ENCODE results near the gene KCNT1.
"Not testable (repeated sequence)": the region's sequence is repeated elsewhere in the genome, so short reads cannot be mapped to it uniquely, and the experiment has no call there.

GRCh38 chr9:135672786-135673185 lies 29.2 kb upstream of the KCNT1 start:
- not testable (repeated sequence) for TF ChIP-seq CTCF (IDR thresholded peaks at IDR 0.05 in 2 of 3, conservative IDR thresholded peaks at IDR 0.05 in 1 of 3; ENCODE audit: borderline replicate concordance in 1 of 3, insufficient read depth in 1 of 3, low read depth in 2 of 3, low read length in 2 of 3); POLR2AphosphoS5 (IDR thresholded peaks at IDR 0.05; ENCODE audit: low read depth, low read length); YY1 (IDR thresholded peaks at IDR 0.05; ENCODE audit: extremely low read depth, insufficient replicate concordance, low read depth, low read length); MAX (IDR thresholded peaks at IDR 0.05); ZNF274 (IDR thresholded peaks at IDR 0.05; ENCODE audit: low read depth, low read length); EZH2phosphoT487 (IDR thresholded peaks at IDR 0.05; ENCODE audit: borderline replicate concordance); POLR2A (IDR thresholded peaks at IDR 0.05; ENCODE audit: borderline replicate concordance, extremely low read depth, insufficient read depth, insufficient read length); ELF1 (IDR thresholded peaks at IDR 0.05; ENCODE audit: borderline replicate concordance, low read depth)

Measured in HCT116 (cell line).